SKM-1 (cell line): ENCODE results near the gene HIC1.

Experiments used
- DNase-seq: peaks from one replicate; lab custom pipeline; 2025; ENCODE audit not compliant: unreplicated experiment; lab: John Stamatoyannopoulos, UW

HIC1 gene

DNA sequence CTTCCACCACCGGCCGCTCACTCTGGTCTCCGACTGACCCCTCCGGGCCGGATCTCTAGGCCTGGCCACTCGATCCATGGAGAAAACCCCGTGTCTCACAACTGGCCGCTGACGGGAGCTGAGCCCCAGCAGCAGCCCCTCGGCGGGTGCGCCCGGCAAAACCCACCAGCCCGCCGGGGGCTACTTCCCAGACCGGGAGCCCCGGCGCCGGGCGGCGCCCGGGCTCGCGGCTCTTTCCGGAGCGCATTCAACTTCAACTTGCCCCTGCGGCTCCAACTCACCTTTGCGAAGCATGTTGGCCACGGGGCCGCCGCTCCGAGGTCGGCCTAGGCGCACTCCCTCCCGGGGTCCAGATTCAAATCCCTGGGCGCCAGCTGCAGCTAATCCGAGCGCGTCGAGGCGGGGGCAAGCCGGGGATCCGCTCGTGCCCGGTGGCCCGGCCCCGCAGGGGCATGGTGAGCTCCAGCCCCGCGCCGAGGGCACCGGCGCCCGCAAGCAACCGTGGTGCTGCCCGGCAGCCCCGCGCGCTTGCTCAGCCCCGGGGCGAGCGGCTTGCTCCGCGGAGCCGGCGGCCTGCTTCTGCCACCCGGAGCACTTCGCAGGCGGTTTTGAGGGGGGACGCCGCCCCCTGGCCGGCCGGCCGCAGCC lies 30.2 kb upstream of the HIC1 start:
- no peak for DNase-seq

DNA sequence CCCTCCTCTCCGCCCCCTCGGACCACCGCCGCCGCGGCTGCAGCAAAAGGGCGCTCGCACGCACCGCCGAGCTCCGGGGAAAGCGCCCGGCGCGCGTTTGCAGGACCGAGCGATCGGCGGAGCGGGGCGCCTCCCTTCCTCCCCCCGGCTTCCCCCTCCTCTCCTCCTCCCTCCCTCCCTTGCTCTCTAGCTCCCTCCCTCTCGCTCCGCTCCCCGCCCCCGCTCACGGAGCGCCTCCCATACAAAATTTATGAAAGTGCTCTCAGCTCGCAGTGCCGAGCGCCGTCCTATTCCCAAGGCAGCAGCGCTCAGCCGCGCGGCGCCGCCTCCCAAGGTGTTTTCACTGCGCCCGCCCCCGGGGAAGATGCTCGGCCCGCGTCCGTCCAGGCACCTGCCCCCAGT lies 29.7 kb upstream of the HIC1 start, which contains the start of gene RTN4RL1:
RTN4RL1 (minus strand) TSS at position 115 of the 402 bp plus-strand sequence. CDS start 469 bp downstream, outside the sequence.
- DNase-seq = no peak

GRCh38 chr17:2025622-2026309 lies 29.1 kb upstream of the HIC1 start:
- DNase-seq = no peak

GRCh38 chr17:2027528-2028233 lies 27.2 kb upstream of the HIC1 start:
- no peak for DNase-seq

- no peak for DNase-seq
These were observed 26.7 kb upstream of the HIC1 start for GRCh38 chr17:2028234-2028614.

DNA sequence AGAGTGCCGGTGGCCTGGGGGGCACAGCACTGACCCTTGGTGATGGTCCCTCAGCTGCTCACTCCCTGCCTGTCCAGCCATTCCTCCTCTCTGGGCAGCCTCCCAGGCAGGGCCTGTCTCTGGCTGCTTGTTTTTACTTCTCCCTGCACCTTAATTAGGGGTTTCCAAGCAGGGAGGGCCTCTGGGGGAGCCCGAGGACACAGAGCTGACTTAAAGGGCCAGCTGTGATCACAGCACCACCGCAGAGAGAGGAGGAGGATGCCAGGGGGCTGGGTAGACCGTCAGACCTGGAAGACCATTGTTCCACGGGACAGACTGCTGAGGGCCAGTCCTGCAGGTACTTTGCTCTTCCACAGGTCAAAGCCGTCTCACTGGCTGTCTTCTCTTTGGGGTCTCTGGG lies 26.2 kb upstream of the HIC1 start:
- DNase-seq = no peak

DNA sequence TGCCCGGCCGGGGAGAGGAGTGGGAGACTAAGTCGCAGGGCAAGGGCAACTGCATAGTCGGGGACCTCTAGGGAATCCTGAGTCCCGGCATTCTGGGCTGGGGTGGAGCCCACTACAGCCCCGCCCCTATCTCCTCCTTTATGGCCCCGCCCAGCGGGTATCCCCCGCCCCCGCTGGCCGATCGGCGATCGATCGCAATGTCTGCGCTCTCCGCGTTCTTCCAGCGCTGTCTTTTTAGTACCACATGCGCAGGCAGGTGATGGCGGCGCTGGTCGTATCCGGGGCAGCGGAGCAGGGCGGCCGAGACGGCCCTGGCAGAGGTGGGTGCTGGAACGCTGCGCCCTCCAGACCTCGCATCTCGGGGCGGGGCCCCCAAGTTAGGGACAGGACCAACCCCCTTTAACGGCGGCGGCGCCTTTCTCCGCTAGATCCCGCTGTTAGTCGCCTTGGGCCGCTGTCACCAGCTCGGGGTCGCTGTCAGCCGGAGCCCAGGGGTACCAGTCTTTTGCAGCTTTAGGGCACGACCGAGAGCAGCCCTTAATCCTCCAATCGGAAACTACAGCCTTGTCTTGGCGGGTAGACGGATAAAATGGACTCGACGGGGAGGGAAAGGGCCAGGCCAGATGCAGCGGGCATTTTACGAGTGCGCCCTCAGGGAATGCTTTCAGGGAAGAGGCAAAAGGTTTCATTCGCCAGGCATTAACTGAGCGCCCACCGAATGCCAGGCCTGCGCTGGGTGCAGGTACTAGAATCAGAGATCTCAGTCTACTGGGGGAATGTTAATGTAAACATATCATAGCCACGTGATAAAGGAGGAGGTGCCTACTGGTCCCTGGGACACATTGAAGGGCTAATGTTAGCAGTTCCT lies 24.8 kb upstream of the HIC1 start, which contains the start of gene DPH1:
DPH1 (plus strand) TSS at position 243 of the 868 bp plus-strand sequence; CDS start at position 260, 17 bp downstream.
- peak; percentile 42 for DNase-seq

- DNase-seq = no peak
These were observed 24.1 kb upstream of the HIC1 start for GRCh38 chr17:2030779-2031163.

- DNase-seq = no peak
These were observed 21.8 kb upstream of the HIC1 start for GRCh38 chr17:2033153-2033552.

DNA sequence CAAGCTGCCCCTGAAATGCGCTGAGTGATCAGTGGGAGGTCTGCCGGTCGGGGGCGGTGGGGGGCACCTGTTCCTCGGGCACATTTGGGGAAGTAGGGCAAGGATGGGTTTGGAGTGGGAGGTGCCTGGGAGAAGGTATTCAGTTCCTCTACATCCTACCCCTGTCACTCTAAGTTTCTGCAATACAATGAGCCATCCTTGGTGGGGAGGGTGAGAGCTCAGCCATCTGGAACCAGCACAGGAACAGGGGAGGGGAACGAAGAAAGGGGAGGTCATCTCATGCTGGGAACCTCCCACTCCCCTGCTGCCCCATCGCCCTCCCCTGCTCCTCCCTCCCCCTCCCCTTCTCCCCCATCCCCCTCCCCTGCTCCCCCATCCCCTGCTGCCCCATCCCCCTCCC lies 20.7 kb upstream of the HIC1 start:
- DNase-seq = no peak

DNA sequence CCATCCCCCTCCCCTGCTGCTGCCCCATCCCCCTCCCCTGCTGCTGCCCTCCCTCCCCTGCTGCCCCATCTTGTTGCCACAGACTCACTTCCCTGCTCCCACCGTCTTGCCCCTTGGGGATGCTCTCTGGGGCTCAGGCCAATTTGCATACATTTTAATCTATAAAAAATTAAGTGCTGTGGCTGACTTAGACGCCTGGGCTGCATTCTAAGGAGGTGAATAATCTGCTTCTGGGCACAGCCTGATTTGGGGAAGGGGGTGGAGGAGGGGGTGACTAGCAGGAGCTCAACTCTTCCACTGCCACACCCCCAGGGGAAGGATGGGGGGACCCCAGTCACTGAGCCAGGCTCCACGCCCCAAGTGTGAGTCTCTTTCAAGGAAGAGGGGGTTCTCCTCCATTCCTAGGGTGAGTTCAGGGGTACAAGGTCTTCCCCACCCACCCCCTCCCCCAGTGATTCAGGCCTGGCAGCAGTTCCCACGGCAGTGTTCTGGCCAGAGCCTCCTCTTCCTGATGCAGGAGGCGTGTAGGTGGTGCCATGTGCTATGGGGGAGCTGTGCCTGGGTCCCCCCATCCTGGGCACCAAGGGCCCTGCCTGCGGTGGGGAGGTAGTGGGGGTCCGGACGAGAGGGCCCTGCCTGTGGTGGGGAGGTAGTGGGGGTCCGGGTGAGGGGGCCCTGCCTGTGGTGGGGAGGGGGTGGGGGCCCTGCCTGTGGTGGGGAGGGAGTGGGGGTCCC lies 19.9 kb upstream of the HIC1 start:
- no peak for DNase-seq

DNA sequence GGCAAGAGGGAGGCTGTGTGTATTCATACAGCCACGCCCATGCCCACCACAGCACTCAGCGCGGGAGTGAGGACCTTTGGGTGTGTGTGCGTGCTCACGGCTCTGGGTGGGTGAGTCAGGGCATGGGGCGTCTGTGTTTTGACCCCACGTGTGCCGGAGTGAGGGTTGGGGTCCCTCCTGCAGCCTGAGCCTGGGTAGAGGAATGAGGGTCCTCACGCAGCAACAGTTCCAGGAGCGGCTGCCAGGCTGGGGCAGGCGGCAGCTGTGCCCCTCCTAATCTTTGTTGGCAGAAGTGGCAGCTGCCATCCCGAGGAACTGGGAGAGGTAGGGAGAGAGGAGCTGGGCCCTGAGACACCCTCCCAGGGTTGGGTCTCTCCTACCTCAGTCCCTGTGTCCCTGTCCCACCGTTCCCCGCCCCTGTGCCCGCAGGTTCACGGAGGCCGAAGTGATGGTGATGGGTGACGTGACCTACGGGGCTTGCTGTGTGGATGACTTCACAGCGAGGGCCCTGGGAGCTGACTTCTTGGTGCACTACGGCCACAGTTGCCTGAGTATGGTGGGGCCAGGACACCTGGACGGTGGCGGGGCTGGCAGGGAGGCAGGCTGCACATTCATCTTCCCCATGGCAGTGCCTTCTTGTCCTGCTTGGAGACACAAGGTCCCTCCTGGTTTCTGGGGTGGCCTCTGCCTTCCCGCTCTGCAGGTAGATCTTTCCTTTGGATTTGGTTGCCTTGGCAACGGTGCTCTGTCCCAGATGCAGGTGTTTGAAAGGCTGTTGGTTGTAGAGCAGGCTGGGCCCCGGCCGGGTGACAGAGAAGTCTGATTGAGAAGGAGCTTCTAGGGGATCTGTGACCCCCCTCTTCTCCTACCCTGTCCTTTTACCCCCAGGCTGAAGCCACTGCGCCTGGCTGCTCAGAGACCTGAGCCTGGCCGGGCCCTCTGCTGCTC lies 19.1 kb upstream of the HIC1 start:
- no peak for DNase-seq

DNA sequence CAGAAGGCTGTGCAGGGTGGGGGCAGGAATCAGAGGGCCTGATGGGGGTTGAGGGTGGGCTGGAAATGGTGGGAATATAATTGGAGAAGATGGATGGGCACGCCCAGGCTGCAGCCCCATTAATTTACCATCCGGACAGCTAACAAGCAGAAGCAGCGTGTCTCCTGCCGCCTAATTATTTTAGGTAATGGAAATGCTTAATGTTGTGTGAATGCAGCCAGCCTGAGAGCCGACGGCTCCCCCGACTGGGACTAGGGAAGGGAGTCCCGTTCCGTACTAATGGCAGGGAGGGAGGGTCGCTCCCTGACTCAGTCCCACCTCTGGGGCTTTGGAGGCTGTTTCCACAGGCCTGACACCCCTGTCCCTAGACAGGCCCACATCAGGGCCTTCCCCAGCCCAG lies 17.7 kb upstream of the HIC1 start:
- DNase-seq = no peak

- no peak for DNase-seq
These were observed 14.6 kb upstream of the HIC1 start for GRCh38 chr17:2040219-2040827.

DNA sequence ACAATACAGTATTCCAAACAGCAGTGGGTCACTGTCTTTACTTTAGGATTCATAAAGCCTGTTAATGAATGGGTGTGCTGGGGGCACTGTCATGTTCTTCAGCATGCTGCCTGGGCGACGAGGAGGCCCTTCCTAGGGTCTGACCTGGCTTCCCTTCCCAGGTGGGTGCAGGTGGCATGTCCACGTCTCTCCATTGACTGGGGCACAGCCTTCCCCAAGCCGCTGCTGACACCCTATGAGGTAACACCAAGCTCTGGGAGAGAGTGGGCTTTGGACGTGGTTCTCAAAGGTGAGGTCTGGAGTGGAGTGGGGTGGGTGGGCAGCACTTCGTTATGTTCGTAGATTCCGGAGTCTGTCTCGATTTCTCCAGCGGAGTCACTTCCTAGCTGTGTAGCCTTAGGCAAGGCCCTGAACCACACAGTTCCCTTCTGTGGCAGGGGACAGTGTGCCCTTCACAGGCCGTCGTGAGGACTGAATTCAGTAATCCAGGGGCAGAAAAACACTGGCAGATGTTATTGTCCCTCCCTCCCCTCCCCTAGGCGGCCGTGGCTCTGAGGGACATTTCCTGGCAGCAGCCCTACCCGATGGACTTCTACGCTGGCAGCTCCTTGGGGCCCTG lies 13.9 kb upstream of the HIC1 start:
- no peak for DNase-seq

GRCh38 chr17:2041561-2042389 lies 13.1 kb upstream of the HIC1 start, which contains the start of gene OVCA2:
Gene OVCA2, plus strand, starts transcription at chr17:2042022. Its CDS starts 26 bp downstream, at chr17:2042048.
- peak; percentile 54 for DNase-seq

- DNase-seq = no peak
These were observed 12.5 kb upstream of the HIC1 start for GRCh38 chr17:2042390-2042847.
